Adrenal gland (tissue), 12 donors: ENCODE results near the gene MMP15. TPM values are rescaled to one million over a fixed set of nuclear protein-coding genes. Genes with fewer than 3 reads are reported as not detected.

Source experiments
- DNase-seq, 7 donors: peaks; one replicate each; pipeline ENCODE4 v3.0.0-alpha.2; 2019 to 2020
- H3K27ac ChIP-seq, 5 donors: fragments of 200-600 bp; sonication (generic) in 4 of 5; 1 replicate in 3 of 5; 2 replicates in 2 of 5; pipeline versions ENCODE4 v1.5.1 to v1.8.0; 2016 to 2020; ENCODE audit warnings: mild to moderate bottlenecking in 1 of 5
- H3K27me3 ChIP-seq: fragments of 200-600 bp; 2 replicates; pipeline ENCODE4 v1.8.0; 2021
- H3K36me3 ChIP-seq, 2 donors: fragments of 200-600 bp; replicated peaks in 1 of 2; 1 replicate in 1 of 2; 2 replicates in 1 of 2; pipeline versions ENCODE4 v1.5.1 to v1.8.0; 2018 to 2022
- H3K4me1 ChIP-seq, 2 donors: fragments of 200-600 bp; replicated peaks in 1 of 2; 1 replicate in 1 of 2; 2 replicates in 1 of 2; pipeline versions ENCODE4 v1.5.1 to v1.8.0; 2018 to 2021
- H3K4me3 ChIP-seq, 4 donors: fragments of 200-600 bp; sonication (generic) in 3 of 4; one replicate each; pipeline ENCODE4 v1.5.1; 2016 to 2018
- H3K9me3 ChIP-seq, 3 donors: fragments of 200-600 bp; sonication (generic) in 1 of 3; replicated peaks in 1 of 3; 1 replicate in 2 of 3; 2 replicates in 1 of 3; pipeline versions ENCODE4 v1.5.1 to v1.8.0; 2016 to 2021
- CTCF ChIP-seq, 6 experiments: fragments of 450-650 bp in 4 of 6; fragments of 200-600 bp in 2 of 6; sonication (generic) in 1 of 6; IDR thresholded peaks; 1 replicate in 5 of 6; 2 replicates in 1 of 6; pipeline versions ENCODE4 v1.5.1 to v1.8.0; 2016 to 2021; ENCODE audit warnings: antibody characterized with exemption in 6 of 6, mild to moderate bottlenecking in 2 of 6, moderate library complexity in 1 of 6
- POLR2A ChIP-seq, 2 donors: fragments of 450-650 bp; IDR thresholded peaks; one replicate each; pipeline ENCODE4 v1.6.1; 2017; ENCODE audit warnings: antibody characterized with exemption in 2 of 2, mild to moderate bottlenecking in 2 of 2, moderate library complexity in 1 of 2
- WGBS, 4 donors: extraction: QIAGEN DNeasy Blood & Tissue Kit in 2 of 4; methylation state at CpG; one replicate each; pipeline versions ENCODE4 v1.1.5 to v1.1.7; 2013 to 2017; 5-methylcytosine and 5-hydroxymethylcytosine counted together
- intact Hi-C, 2 donors: fragments of 100-400 bp; cut with DNase I; formaldehyde crosslinking; loops; one replicate each; pipeline versions ENCODE4 v1.14.1 to v1.15.0; 2022 to 2023
- polyA plus RNA-seq, 3 donors: library from polyadenylated mRNA; stranded (reverse); fragments of 200-250 nt in 2 of 3; fragments of 350-450 nt in 1 of 3; fragmentation: Illumina TruSeq in 1 of 3; extraction: RNeasy Lipid Tissue Mini Kit (QIAGEN cat#74804) in 1 of 3; gene quantifications; one replicate each; pipeline ENCODE4 v1.2.3, GENCODE V29; 2013 to 2014
- total RNA-seq, 9 donors: library from RNA; depleted of rRNA in 4 of 9; stranded (reverse); fragments of >200 nt in 4 of 9; fragments of 120-200 nt in 1 of 9; fragmentation: NEBNext Ultra II Directional in 1 of 9; extraction: Animal tissue kit (Norgen Biotek cat#: 25700) in 1 of 9; gene quantifications; one replicate each; pipeline versions ENCODE4 v1.1.0 to v1.2.4, GENCODE V29; 2013 to 2023
- donor health status: healthy with polysubstance abuse.
- donor health status: Bipolar disorder and iron deficiency.
- donor health status: DM: yes; HTN: yes; CAD: no.
- donor health status: DM: no; HTN: no; CAD: no.
- donor health status: DM: no; HTN: no; CAD: no.
- donor health status: DM: yes; HTN: yes; CAD: no.

The MMP15 gene
- total and polyA plus RNA-seq, 12 donors, result 2.5 to 11.4 (median 7.2) TPM

- Histone ChIP-seq H3K36me3 (no peaks in the 10 kb centered on the region), H3K4me3 (no peak overlapping the region), H3K9me3 (no peaks in the 10 kb centered on the region), H3K27me3 (no peaks in the 10 kb centered on the region), H3K4me1 (no peaks in the 10 kb centered on the region), H3K27ac (no peak overlapping the region)
- intact Hi-C loops, result no loop called here
- DNase-seq, result no peak
- 88 to 92% (median 89%) methylated on average over 11 of the region's 11 CpGs for WGBS, 4 donors
- TF ChIP-seq CTCF (IDR thresholded peaks at IDR 0.05), result no peak
- TF ChIP-seq POLR2A (IDR thresholded peaks at IDR 0.05), result no peak
Observed at GRCh38 chr16:57979006-57979585, 46.5 kb upstream of the MMP15 start.

GRCh38 chr16:57981636-57982035 is 43.9 kb upstream of the MMP15 start:
- 84 to 95% (median 90%) methylated on average over 5 to 7 of the region's 7 CpGs for WGBS, 4 donors
- no peak for TF ChIP-seq POLR2A (IDR thresholded peaks at IDR 0.05)
- TF ChIP-seq CTCF (IDR thresholded peaks at IDR 0.05), result no peak
- H3K27me3 ChIP-seq, result no peaks in the 10 kb centered on the region
- intact Hi-C loops, result no loop called here
- no peaks in the 10 kb centered on the region for H3K36me3 ChIP-seq
- H3K4me1 ChIP-seq, result peaks cover 6 to 15% of the 10 kb centered on the region in 2 donors
- no peak overlapping the region for H3K4me3 ChIP-seq
- H3K27ac ChIP-seq, result no peak overlapping the region
- no peaks in the 10 kb centered on the region for H3K9me3 ChIP-seq
- DNase-seq, result no peak

- H3K4me3 ChIP-seq, result no peak overlapping the region
- H3K36me3 ChIP-seq, result no peaks in the 10 kb centered on the region
- no peak overlapping the region for H3K27ac ChIP-seq
- H3K27me3 ChIP-seq, result no peaks in the 10 kb centered on the region
- WGBS, 4 donors, result 80 to 88% (median 85%) methylated on average over 5 of the region's 5 CpGs
- TF ChIP-seq POLR2A (IDR thresholded peaks at IDR 0.05) (no peak), CTCF (IDR thresholded peaks at IDR 0.05) (no peak)
- H3K4me1 ChIP-seq, result peaks cover 12 to 18% of the 10 kb centered on the region in 2 donors
- H3K9me3 ChIP-seq, result no peaks in the 10 kb centered on the region
- intact Hi-C loops, result no loop called here
- DNase-seq, result no peak
Observed at GRCh38 chr16:57982385-57982784, 43.2 kb upstream of the MMP15 start.

- peak; percentile 87 to 93 (median 91) for DNase-seq
- intact Hi-C loops, result no loop called here
- Histone ChIP-seq H3K4me3 (peak overlapping the region in 2 of 4 donors; percentile 38 to 52), H3K9me3 (no peaks in the 10 kb centered on the region), H3K27me3 (no peaks in the 10 kb centered on the region), H3K27ac (peak overlapping the region in 1 of 5 donors; percentile 2), H3K36me3 (no peaks in the 10 kb centered on the region), H3K4me1 (peaks cover 12 to 20% of the 10 kb centered on the region in 2 donors)
- TF ChIP-seq CTCF (IDR thresholded peaks at IDR 0.05) (no peak), POLR2A (IDR thresholded peaks at IDR 0.05) (no peak)
- WGBS, 4 donors, result 2 to 14% (median 12%) methylated on average over 9 to 64 of the region's 64 CpGs
Observed at GRCh38 chr16:57984443-57985203, 40.9 kb upstream of the MMP15 start.
